ENCODE results near the gene CAND2.
"Not testable (repeated sequence)": the region's sequence is repeated elsewhere in the genome, so short reads cannot be mapped to it uniquely, and the experiment has no call there.

CAND2 gene

DNA sequence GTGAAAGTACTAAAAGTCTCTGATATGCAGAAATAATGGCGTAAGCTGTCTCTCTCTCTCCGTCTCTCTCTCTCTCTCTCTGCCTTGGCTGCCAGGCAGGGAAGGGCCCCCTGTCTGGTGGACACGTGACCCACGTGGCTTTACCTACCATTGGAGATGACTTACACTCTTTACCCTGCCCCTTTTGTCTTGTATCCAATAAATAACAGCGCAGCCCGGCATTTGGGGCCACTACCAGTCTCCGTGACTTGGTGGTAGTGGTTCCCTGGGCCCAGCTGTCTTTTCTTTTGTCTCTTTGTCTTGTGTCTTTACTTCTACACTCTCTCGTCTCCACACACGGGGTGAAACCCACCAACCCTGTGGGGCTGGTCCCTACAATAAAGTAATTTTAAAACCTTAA, 25.2 kb upstream of the CAND2 start:
- no peak for DNase-seq (ENCODE audit: low read depth, low spot score)

- DNase-seq (ENCODE audit: low read depth, low spot score) = no peak
Measured at GRCh38 chr3:12772462-12772861, 24.0 kb upstream of the CAND2 start.

GRCh38 chr3:12773030-12773709, 23.3 kb upstream of the CAND2 start:
- DNase-seq (ENCODE audit: low read depth, low spot score) = no peak

- no peak for DNase-seq (ENCODE audit: low read depth, low spot score)
Measured at GRCh38 chr3:12773710-12774086, 22.8 kb upstream of the CAND2 start.

DNA sequence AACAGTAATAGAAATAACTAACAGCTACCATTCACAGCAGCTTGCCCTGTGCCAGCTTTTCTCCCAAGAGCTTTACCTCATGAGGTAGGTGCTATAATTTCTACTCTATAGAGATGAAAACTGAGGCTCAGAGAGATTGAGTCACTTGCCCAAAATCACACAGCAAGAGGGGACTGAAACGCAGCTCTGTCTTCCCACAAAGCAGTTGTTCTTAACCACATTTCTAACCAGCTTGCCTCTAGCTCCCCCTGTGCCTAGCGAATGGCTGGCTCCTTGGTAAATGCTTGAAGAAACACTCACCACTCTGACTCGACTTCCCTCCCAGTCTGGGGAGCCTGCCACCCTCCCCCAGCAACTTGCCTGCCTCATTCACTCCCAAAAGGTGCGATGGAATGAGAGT, 21.9 kb upstream of the CAND2 start:
- DNase-seq (ENCODE audit: low read depth, low spot score) = no peak

GRCh38 chr3:12775226-12775625, 21.3 kb upstream of the CAND2 start:
- no peak for DNase-seq (ENCODE audit: low read depth, low spot score)

GRCh38 chr3:12775970-12776369, 20.5 kb upstream of the CAND2 start:
- DNase-seq (ENCODE audit: low read depth, low spot score) = not testable (repeated sequence)

GRCh38 chr3:12777171-12777570, 19.3 kb upstream of the CAND2 start:
- DNase-seq (ENCODE audit: low read depth, low spot score) = no peak

GRCh38 chr3:12780751-12781150, 15.7 kb upstream of the CAND2 start:
- no peak for DNase-seq (ENCODE audit: low read depth, low spot score)

DNA sequence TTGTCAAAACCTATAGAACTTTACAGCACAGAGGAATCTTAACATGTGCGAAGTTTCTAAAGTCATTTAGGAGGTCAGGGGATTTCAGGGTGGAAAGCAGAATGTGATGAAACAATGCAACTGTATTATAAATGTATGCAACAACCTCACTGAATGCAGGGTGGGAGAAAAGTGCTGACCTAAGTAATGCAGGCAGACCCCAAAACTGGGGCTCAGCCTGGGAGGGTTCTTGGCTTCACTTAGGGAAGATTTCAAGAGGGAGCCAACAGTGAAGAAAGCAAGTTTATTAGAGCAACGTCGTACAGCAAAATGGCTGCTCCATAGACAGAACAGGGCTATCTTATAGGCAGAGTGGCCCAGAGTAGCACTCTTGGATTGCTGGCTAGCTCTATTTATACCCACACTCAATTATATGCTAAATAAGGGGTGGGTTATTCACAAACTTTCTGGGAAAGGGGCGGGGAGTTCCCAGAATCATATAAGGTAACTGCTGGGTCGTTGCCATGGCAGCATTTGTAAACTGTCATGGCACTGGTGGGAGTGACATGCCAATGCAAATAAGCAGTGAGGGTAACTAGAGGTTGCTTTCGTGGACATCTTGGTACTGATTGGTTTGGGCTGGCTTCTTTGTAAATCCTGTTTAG, 14.2 kb upstream of the CAND2 start:
- DNase-seq (ENCODE audit: low read depth, low spot score) = no peak

- DNase-seq (ENCODE audit: low read depth, low spot score) = no peak
Measured at GRCh38 chr3:12785096-12785495, 11.4 kb upstream of the CAND2 start.

DNA sequence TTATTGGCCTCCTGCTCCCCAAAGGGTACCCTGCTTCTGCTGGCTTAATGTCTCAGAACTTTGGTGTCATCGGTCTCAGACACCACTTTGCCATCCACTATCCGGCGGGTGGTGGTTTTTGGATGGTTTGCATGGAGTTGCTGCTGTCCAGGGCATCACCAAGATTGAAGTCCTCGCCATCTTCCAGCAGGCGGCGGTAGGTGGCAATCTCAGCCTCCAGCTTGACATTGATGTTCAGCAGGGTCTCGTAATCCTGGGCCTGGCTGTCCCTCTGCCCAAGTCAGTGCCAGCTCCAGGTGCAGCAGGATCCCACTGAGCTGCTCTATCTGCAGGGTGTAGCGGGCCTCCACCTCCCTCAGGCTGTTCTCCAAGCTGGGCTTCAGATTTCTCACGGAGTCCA, 9.1 kb upstream of the CAND2 start:
- not testable (repeated sequence) for DNase-seq (ENCODE audit: low read depth, low spot score)

- not testable (repeated sequence) for DNase-seq (ENCODE audit: low read depth, low spot score)
Measured at GRCh38 chr3:12787967-12788690, 8.4 kb upstream of the CAND2 start.

DNA sequence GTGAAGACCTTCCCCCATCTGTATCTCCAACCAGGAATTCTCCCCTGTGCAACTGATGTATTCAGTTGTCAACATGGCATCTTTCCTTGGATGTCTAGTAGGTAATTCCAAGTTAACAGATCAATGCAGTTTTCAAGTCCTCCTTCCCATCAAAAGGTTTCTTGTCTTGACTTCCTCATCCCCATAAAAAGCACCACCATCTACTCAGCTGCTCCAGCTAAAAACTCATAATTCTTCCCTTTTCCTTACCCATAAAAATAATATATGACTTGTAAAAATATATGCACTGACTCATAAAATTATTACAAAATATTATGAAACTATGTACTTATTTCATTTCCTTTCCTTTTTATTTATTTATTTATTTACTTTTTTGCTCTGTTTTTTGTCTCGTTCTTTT, 5.0 kb upstream of the CAND2 start:
- DNase-seq (ENCODE audit: low read depth, low spot score) = no peak

DNA sequence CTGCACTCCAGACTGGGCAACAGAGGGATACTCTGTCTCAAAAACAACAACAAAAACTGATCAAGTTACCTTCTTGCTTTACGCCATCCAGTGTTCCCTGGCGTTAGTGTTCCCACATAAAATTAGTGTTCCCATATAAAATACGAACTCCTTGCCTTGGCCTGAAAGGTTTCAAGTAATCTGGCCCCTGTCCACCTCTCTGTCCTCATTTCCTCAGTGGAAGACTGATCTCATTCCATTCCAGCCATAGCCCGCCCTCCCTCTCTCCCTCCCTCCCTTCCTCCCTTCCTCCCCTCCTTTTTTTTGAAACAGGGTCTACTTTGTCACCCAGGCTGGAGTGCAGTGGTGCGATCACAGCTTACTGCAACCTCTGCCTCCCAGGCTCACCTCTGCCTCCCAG, 2.8 kb upstream of the CAND2 start:
- no peak for DNase-seq (ENCODE audit: low read depth, low spot score)

- no peak for DNase-seq (ENCODE audit: low read depth, low spot score)
Measured at GRCh38 chr3:12797124-12797891, 828 bp downstream of the CAND2 start.

DNA sequence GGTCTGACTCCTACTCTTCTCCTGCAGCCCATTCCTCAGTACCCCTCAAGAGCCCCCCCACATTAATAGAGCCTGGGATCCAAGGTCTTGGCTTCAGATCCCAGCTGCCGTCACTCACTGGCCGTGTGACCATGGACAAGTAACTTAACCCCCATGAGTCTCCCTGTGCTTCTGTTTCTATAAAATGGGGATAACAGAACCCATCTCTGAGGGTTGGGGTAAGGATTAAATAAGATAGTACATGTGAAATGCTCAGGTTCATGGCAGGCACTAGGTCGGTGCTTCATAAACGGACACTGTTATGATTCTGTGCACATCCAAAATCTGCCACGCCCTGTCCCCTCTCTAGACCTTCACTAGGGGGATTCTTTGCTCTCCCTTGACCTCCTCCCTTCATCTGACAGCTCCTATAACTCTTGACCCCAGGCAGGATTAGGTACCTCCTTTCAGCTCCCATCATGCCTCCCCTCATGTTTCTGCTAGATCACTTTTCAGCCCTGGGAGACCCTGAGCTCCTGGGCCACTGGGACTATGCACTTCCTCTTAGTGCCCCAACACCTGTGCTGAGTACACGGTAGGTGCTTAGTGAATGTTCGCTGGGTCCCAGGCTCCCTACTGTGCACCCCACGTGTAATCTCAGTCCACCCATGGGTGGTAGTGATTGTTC, 1.5 kb downstream of the CAND2 start:
- DNase-seq (ENCODE audit: low read depth, low spot score) = no peak

GRCh38 chr3:12798559-12799179, 2.2 kb downstream of the CAND2 start:
- DNase-seq (ENCODE audit: low read depth, low spot score) = no peak

- no peak for DNase-seq (ENCODE audit: low read depth, low spot score)
Measured at GRCh38 chr3:12799525-12800440, 3.3 kb downstream of the CAND2 start.

DNA sequence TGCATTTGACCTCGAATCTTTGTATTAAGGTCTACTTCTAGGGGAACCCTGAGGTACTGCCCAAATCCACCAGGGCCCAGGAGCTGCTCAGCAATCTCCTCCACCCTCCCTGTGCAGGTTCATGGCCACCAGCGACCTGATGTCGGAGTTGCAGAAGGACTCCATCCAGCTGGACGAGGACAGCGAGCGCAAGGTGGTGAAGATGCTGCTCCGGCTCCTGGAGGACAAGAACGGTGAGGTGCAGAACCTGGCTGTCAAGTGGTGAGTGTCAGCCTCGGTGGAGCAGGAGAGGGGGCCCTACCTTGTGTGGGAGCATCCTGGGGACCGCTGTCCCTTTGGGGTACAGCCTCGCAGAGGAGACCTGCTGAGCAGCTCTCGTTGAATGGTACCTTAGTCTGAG, 6.9 kb downstream of the CAND2 start:
- DNase-seq (ENCODE audit: low read depth, low spot score) = no peak
